Measurements from ENCODE around the gene TPD52L1.
A peak's percentile ranks its signal among the peaks of the same experiment; 100 is the strongest.

Gene TPD52L1

GRCh38 chr6:125144822-125145221 is 8.8 kb upstream of the TPD52L1 start:
- no peak for TF ChIP-seq CTCF (IDR thresholded peaks at IDR 0.05)

GRCh38 chr6:125149256-125150144 is 4.1 kb upstream of the TPD52L1 start:
- TF ChIP-seq CTCF (IDR thresholded peaks at IDR 0.05), result no peak

- no peak for TF ChIP-seq CTCF (IDR thresholded peaks at IDR 0.05)
Measured at GRCh38 chr6:125151700-125152099, 1.9 kb upstream of the TPD52L1 start.

- TF ChIP-seq CTCF (IDR thresholded peaks at IDR 0.05), result no peak
Measured at GRCh38 chr6:125154118-125154760, 666 bp downstream of the TPD52L1 start.

- TF ChIP-seq CTCF (IDR thresholded peaks at IDR 0.05), result peak; percentile 68
Measured at GRCh38 chr6:125154761-125155135, 1.2 kb downstream of the TPD52L1 start.

- TF ChIP-seq CTCF (IDR thresholded peaks at IDR 0.05), result no peak
Measured at GRCh38 chr6:125155344-125155743, 1.8 kb downstream of the TPD52L1 start.

- no peak for TF ChIP-seq CTCF (IDR thresholded peaks at IDR 0.05)
Measured at GRCh38 chr6:125156496-125156895, 2.9 kb downstream of the TPD52L1 start.
